SJSA1 (cell line): ENCODE measurements around the gene MYPN. TPM values are rescaled to one million over a fixed set of nuclear protein-coding genes. Genes with fewer than 3 reads are reported as not detected.

Experiments used
- DNase-seq, 2 experiments: peaks; one replicate each; pipeline ENCODE4 v3.0.0-alpha.2; 2015 to 2020; ENCODE audit warnings: low spot score in 2 of 2, low read depth in 1 of 2
- H3K27ac ChIP-seq: fragments of 250-450 bp; sonication (Bioruptor Pico); 2 replicates; pipeline ENCODE4 v1.5.1; 2020; ENCODE audit warnings: mild to moderate bottlenecking, moderate library complexity
- H3K27me3 ChIP-seq: fragments of 250-450 bp; sonication (Bioruptor Pico); replicated peaks from 2 replicates; pipeline ENCODE4 v1.5.1; 2020; ENCODE audit warnings: mild to moderate bottlenecking, moderate library complexity
- H3K36me3 ChIP-seq: fragments of 250-450 bp; sonication (Bioruptor Pico); 2 replicates; pipeline ENCODE4 v1.5.1; 2020; ENCODE audit warnings: mild to moderate bottlenecking
- H3K4me1 ChIP-seq: fragments of 250-450 bp; sonication (Bioruptor Pico); replicated peaks from 2 replicates; pipeline ENCODE4 v1.6.1; 2021; ENCODE audit warnings: mild to moderate bottlenecking
- H3K4me3 ChIP-seq: fragments of 250-450 bp; sonication (Bioruptor Pico); 2 replicates; pipeline ENCODE4 v1.5.1; 2020; ENCODE audit warnings: mild to moderate bottlenecking
- H3K9me3 ChIP-seq: fragments of 250-450 bp; sonication (Bioruptor Pico); replicated peaks from 2 replicates; pipeline ENCODE4 v1.5.1; 2020; ENCODE audit warnings: mild to moderate bottlenecking
- total RNA-seq: library from RNA; depleted of rRNA; stranded (reverse); fragments of >200 nt; shearing (Covaris generic); gene quantifications from 2 replicates; pipeline ENCODE4 v1.2.3, GENCODE V29; 2014

The MYPN gene
- total RNA-seq, 1 experiment from 2014 or later, result 0.39 TPM

DNA sequence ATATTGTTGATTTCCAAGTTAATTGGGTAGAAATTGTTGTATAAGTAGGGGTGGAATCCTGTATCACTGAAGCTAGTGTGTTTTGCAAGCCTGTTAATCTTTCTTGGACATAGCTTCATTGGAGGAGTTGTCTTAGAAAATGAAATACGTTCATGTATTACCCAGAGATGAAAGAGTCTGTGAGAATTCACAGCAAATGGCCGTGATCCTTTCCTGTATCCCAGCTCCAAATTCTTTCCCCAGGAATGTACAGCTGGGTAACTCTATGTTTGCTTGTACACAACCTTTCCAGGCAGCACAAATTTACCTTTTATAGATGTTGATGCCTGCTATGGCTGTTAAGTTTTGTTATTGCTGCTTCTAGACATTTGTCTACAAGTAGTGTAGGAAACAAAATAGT, 18.7 kb downstream of the MYPN start:
- Histone ChIP-seq H3K27me3 (no peaks in the 10 kb centered on the region), H3K4me1 (no peaks in the 10 kb centered on the region), H3K4me3 (no peak overlapping the region), H3K27ac (no peak overlapping the region), H3K36me3 (no peaks in the 10 kb centered on the region), H3K9me3 (no peaks in the 10 kb centered on the region)
- no peak for DNase-seq

DNA sequence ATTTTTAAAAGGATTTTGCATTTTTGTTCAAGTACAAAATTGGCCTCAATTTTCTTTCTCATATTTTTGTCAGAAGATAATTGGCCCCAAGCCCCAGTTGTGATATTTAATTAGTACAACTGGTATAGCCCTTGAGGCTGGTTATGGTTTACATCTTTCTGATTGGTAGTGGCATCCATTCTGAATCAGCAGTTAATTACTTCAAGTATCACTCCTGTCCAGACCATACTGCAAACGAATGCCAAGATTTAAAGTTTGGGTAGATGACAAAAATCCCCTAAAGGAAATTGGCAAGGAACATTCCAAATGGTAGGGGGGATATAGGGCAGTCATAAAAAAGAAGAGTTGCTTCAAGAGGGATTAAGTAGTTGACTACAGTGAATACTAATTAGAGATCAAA, 23.1 kb downstream of the MYPN start:
- Histone ChIP-seq H3K27ac (no peak overlapping the region), H3K9me3 (no peaks in the 10 kb centered on the region), H3K4me1 (peaks cover 28% of the 10 kb centered on the region), H3K4me3 (no peak overlapping the region), H3K27me3 (no peaks in the 10 kb centered on the region), H3K36me3 (no peaks in the 10 kb centered on the region)
- no peak for DNase-seq

DNA sequence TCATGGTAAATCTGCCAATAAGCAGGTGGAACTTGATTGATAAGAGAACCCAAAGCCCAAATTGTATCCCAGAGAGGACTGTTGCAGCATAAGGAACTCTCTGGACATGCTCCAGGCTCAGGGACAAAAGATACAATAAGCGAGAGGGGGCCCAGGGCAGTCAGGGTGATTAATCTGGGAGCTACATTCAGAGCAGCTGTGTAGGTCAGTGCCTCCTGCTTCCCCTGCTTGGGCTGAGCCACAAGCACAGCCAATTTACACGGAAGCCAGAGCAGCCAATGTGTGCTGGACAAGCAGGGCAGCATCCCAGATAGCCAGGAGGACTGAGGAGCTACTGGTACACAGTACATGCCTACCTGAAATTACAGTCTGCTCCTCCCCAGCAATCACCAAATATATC, 24.2 kb downstream of the MYPN start:
- no peaks in the 10 kb centered on the region for H3K27me3 ChIP-seq
- no peaks in the 10 kb centered on the region for H3K36me3 ChIP-seq
- H3K4me3 ChIP-seq, result no peak overlapping the region
- DNase-seq, result no peak
- H3K9me3 ChIP-seq, result no peaks in the 10 kb centered on the region
- no peak overlapping the region for H3K27ac ChIP-seq
- H3K4me1 ChIP-seq, result peaks cover 33% of the 10 kb centered on the region

DNA sequence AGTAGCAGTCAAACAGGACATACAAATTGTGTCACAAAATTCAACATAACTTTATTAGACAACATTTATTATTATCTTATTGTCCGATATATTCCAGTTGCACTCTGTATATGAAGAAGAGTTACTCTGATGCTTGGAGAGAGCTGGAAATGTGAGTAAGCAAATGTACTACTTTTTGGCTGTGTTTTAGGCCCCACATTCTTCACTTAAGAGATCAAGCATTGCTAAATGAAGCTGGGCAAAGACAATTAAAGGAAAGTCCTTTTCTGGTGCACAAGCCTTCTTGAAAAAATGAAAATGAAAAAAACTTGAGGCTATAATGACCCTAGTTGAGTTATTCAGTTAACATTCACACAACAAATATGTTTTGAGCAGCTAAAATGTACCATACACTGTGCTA, 26.1 kb downstream of the MYPN start:
- peaks cover 45% of the 10 kb centered on the region for H3K4me1 ChIP-seq
- H3K27ac ChIP-seq, result peak overlapping the region; percentile 93
- H3K36me3 ChIP-seq, result no peaks in the 10 kb centered on the region
- DNase-seq, result no peak
- H3K4me3 ChIP-seq, result no peak overlapping the region
- H3K27me3 ChIP-seq, result no peaks in the 10 kb centered on the region
- H3K9me3 ChIP-seq, result no peaks in the 10 kb centered on the region

DNA sequence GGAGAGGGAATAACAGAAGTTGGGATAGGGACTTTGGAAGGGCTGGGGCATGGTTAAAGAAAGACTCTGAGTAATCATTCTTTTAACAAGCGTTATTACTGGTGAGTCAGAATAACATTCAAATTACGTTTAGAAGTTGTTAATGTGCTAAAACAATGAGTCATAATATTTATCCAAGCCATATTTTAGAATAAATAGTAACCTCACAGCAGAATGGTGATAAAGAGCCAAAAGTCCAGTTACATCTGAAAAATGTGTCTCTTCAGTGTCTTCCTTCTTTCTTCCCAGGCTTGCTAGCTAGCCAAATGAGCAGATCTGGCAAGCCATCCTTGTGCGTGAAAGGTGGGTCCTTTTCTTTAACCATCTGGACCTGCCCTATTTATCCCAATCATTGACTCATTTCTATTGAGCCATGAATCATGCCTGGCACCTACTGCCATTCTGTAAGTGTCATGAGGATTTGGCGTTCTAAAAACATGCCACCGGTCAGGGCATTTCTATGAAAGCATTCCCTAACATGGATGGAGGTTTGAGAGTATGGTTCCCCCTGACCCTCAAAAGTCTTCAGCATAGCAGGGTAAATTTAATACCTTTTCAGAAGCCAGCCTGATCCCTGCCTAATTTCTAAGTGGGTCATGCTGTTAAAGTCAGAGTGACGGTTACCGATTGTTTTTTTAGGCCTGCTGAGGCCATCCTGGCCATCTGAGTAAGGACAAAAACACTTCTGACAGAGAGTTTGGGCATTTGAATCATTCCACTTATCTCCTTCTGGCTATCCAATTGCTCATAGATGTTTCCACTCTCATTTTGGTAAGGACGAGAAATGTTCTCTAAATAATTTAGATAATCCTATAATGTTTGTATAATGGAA, 26.9 kb downstream of the MYPN start:
- Histone ChIP-seq H3K9me3 (no peaks in the 10 kb centered on the region), H3K4me1 (peaks cover 45% of the 10 kb centered on the region), H3K27ac (peak overlapping the region; percentile 93), H3K36me3 (no peaks in the 10 kb centered on the region), H3K4me3 (no peak overlapping the region; the same call in 1 of the 2 replicates), H3K27me3 (no peaks in the 10 kb centered on the region)
- DNase-seq, result peak; percentile 74 to 97

DNA sequence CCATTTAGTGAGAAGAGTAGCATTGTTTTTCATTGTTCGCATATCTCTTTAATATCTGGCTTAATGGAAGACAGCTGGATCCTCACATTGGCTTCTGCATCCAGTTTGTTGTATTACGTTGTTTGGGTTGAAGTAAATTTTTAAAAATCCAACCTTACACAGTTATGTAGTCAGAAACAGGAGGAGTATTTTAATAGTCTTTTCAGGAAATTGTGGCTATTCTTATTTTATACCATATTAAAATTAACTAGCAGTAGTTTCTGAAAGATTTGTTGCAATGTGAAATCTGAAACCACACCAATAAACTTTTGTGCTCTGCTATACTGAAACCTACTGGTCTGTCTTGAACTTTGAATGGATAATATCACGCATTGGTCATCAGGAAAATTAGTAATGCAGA, 27.9 kb downstream of the MYPN start:
- peak in 1 of 2 experiments; percentile 22 for DNase-seq
- H3K27me3 ChIP-seq, result no peaks in the 10 kb centered on the region
- peak overlapping the region; percentile 93 for H3K27ac ChIP-seq
- no peak overlapping the region for H3K4me3 ChIP-seq
- H3K36me3 ChIP-seq, result no peaks in the 10 kb centered on the region
- peaks cover 45% of the 10 kb centered on the region for H3K4me1 ChIP-seq
- H3K9me3 ChIP-seq, result no peaks in the 10 kb centered on the region

DNA sequence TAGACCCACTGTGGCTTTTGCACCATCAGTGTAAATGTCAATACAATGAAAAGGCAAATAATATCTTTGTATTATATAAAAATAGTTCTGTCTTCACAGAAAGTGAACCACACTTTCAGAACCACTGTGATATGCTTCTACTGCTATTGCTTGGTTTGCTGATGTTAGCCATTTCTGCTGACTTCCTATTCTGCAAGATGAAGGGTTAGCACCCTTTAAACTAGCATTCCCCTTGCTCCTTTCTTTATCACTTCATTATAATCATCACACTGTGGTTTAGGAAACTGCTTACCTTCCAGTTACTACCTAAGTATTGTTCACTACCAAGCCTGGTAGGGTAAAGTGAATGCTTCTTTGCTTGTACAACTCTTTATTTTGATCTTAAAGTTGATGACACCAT, 29.2 kb downstream of the MYPN start:
- Histone ChIP-seq H3K4me1 (peaks cover 43% of the 10 kb centered on the region), H3K27me3 (no peaks in the 10 kb centered on the region), H3K9me3 (no peaks in the 10 kb centered on the region), H3K36me3 (no peaks in the 10 kb centered on the region), H3K4me3 (no peak overlapping the region), H3K27ac (no peak overlapping the region)
- no peak for DNase-seq

DNA sequence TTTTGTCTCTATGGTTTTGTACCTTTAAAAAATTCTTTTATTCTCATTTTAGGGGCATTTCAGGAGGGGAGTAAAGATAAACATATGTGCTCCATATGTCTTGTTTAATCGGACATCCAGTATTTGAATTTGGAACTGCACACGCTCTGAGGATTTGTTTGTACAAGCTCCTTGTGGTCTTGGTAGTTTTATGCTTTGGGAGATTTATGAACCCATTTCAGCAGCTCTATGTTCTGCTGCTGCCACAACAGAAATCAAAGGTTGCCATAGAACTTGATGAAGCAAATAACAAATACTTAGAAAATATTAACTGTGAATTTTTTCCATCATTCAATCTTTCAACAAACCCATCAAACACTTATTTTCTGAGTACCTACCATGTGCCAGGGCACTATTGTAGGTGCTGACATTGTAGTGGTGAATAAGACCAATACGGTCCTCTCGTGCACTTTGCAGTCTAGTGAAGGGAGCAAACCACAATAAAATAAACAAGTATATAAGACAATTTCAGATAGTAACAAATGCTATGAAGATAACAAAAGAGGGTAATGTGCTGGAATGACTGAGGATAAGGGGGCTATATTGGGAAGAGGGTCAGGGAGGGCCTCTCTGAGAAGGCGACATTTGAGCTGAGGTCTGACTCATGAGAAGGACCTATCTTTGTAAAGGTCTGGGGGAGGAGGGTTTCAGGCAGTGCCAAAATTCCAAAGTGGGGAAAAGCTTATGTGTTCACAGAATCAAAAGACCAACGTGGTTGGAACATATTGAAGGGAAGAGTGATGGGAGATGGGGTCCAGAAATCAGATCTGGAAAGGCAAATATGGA, 30.4 kb downstream of the MYPN start:
- H3K27me3 ChIP-seq, result no peaks in the 10 kb centered on the region
- H3K27ac ChIP-seq, result no peak overlapping the region
- peak in 1 of 2 experiments; percentile 28 for DNase-seq
- no peak overlapping the region for H3K4me3 ChIP-seq
- no peaks in the 10 kb centered on the region for H3K36me3 ChIP-seq
- no peaks in the 10 kb centered on the region for H3K9me3 ChIP-seq
- peaks cover 39% of the 10 kb centered on the region for H3K4me1 ChIP-seq

DNA sequence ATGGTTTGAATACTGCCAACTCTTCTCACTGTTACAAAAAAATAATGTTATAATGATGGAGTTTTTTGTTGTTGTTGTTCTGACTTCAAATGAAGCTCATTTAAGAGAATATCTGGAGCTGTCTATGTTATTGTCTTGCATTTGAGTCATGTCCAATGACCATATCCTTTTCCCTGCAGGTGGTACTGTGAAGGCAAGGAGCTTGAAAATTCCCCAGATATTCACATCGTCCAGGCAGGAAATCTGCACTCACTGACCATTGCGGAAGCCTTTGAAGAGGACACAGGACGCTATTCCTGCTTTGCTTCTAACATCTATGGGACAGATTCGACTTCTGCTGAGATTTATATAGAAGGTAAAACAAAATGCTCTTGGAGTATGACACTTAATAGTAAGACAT, 33.5 kb downstream of the MYPN start:
- DNase-seq, result no peak
- Histone ChIP-seq H3K27me3 (no peaks in the 10 kb centered on the region), H3K4me3 (no peak overlapping the region), H3K9me3 (no peaks in the 10 kb centered on the region), H3K36me3 (no peaks in the 10 kb centered on the region), H3K4me1 (peaks cover 14% of the 10 kb centered on the region), H3K27ac (no peak overlapping the region)

DNA sequence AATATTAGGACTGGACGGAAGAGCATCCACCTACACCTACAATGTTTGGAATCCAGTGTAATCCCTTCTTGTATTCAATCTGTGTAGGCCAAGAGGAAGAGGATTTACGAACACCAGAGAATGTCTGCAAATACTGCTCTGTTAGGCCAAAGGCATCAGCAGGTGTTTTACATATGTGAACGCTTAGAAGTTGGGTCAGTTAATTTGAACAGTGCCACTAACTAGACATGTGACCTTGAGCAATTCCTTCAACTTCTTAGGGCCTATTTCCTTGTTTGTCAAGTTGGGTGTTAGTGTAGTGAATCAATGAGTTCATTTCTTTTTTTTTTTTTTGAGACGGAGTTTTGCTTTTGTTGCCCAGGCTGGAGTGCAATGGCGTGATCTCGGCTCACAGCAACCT, 35.4 kb downstream of the MYPN start:
- Histone ChIP-seq H3K36me3 (no peaks in the 10 kb centered on the region), H3K4me3 (no peak overlapping the region), H3K27ac (no peak overlapping the region), H3K9me3 (no peaks in the 10 kb centered on the region), H3K4me1 (peaks cover 5% of the 10 kb centered on the region), H3K27me3 (no peaks in the 10 kb centered on the region)
- no peak for DNase-seq

DNA sequence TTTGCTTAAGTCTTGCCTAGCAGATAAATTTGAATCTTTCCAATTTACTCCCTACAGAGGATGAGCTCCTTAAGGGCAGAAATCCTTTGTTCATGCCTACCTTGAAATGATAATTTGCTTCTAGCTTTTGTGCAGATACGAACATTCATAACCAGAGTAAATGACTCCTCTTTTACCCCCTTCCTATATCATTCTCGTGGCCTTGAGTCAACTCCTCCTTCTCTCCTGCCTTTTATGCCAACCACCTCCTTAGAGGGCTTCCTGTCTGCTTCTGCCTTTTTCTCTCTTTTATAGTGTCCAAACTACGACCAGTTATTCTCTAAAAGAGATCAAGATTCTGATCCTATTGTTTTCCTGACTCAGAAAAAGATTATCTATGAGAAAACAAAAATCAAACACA, 36.4 kb downstream of the MYPN start:
- no peaks in the 10 kb centered on the region for H3K36me3 ChIP-seq
- no peaks in the 10 kb centered on the region for H3K27me3 ChIP-seq
- no peak for DNase-seq
- H3K4me3 ChIP-seq, result no peak overlapping the region
- no peaks in the 10 kb centered on the region for H3K4me1 ChIP-seq
- H3K9me3 ChIP-seq, result no peaks in the 10 kb centered on the region
- H3K27ac ChIP-seq, result no peak overlapping the region

DNA sequence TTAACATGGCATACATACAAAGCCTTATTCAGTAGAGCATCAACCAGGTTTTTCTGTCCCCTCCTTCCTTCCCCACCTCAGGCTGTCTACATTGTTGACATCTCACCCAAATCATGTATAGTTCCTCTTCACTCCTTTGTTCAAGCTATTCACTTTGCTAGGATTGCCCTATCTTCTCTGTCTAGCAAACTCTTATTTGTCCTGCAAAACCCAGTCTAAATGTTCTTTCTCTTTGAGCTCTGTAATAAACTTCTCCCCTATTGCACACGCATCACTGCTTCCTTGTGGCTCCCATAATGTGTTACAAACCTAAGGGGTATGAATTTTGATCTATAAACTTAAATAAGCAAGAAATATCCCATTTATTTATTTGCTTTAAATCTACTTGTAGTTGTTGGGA, 36.8 kb downstream of the MYPN start:
- Histone ChIP-seq H3K4me3 (no peak overlapping the region), H3K36me3 (no peaks in the 10 kb centered on the region), H3K4me1 (no peaks in the 10 kb centered on the region)

DNA sequence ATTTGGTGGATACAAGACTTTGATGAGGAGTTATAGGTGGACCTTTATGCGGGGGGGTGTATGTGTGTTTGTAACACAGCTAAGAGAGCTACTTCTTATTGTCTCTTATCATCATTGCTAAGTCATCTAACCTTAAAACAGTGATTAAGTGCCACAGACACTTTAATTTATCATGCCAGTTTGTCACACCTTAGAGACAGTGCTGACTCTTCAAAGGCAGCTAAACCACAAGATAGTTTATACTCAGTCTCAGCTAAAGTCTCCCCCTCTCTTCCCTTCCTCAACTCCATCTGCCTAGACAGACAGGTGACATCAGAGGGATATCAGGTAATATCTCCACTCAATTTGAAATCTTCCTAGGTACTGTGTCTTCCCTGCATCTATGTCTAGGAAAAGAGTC, 42.2 kb downstream of the MYPN start:
- no peak for DNase-seq
- Histone ChIP-seq H3K27ac (no peak overlapping the region), H3K9me3 (no peaks in the 10 kb centered on the region), H3K27me3 (no peaks in the 10 kb centered on the region), H3K4me3 (no peak overlapping the region), H3K4me1 (peaks cover 34% of the 10 kb centered on the region), H3K36me3 (no peaks in the 10 kb centered on the region)

More for the DNA sequence above, 36.8 kb downstream of the MYPN start:
- Histone ChIP-seq H3K9me3 (no peaks in the 10 kb centered on the region), H3K27ac (no peak overlapping the region), H3K27me3 (no peaks in the 10 kb centered on the region)
- DNase-seq, result no peak
